ENCODE results near the gene NIBAN1. TPM values are rescaled to one million over a fixed set of nuclear protein-coding genes. Genes with fewer than 3 reads are reported as not detected.

Gene NIBAN1
- total and polyA plus RNA-seq, 2 of the 8 experiments (the other 6 are each of a cell fraction or from before 2014, with no cell fraction given), result 5.7 to 15.2 TPM

DNA sequence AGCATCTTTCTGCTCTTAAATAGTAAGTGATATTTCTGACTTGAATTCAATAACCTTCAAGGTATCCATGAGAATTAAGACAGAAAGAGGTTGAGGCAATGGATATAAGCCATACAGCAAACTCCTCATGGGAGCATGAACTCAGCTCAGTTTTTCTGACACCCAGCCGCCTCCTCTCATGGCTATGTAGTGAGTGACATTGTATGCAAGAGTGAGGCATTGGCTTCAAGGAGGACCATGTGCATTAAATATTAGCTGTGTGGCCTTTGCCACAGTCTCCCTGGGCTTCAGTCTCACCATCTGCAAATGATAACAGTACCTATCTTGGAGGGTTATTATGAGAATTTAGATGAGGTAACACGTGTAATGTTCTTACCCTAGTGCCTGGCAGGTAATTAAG lies 23.4 kb downstream of the NIBAN1 start:
- Histone ChIP-seq H3K9ac (replicated peaks in 1 of 4; ENCODE audit: extremely low read depth in 1 of 4, low read depth in 3 of 4, low read length in 3 of 4) (no peak overlapping the region), H3K79me1 (ENCODE audit: low read depth, low read length) (no peaks in the 10 kb centered on the region), H2BK20ac (ENCODE audit: low read length) (no peak overlapping the region), H4K91ac (replicated peaks; ENCODE audit: insufficient read length, low read length) (no peak overlapping the region), H2BK15ac (ENCODE audit: low read length) (no peak overlapping the region), H3K23me2 (ENCODE audit: low read depth, low read length) (no peaks in the 10 kb centered on the region), H2AK5ac (ENCODE audit: low read depth, low read length) (no peak overlapping the region), H3K9me3 (ENCODE audit: insufficient read depth in 2 of 2, low read depth in 1 of 2, low read length in 1 of 2) (no peaks in the 10 kb centered on the region), H3K27me3 (replicated peaks in 1 of 4; ENCODE audit: control insufficient read depth in 3 of 4, extremely low read depth in 1 of 4, insufficient read depth in 3 of 4, low read length in 3 of 4) (no peaks in the 10 kb centered on the region), H3K18ac (ENCODE audit: extremely low read depth, low read length) (no peak overlapping the region), H3K23ac (ENCODE audit: insufficient read length) (no peak overlapping the region), H3K14ac (ENCODE audit: insufficient read length) (no peak overlapping the region), H4K5ac (ENCODE audit: insufficient read length, low read depth, low read length) (no peak overlapping the region), H3K4me2 (ENCODE audit: insufficient read depth in 1 of 2, low read depth in 2 of 2, low read length in 2 of 2) (no peak overlapping the region), H4K8ac (ENCODE audit: extremely low read depth, insufficient read depth, low read length) (no peak overlapping the region), H3K36me3 (ENCODE audit: control insufficient read depth in 2 of 4, insufficient read depth in 4 of 4, low read length in 3 of 4) (no peaks in the 10 kb centered on the region), H3K4me3 (ENCODE audit: extremely low read depth in 1 of 4, insufficient read depth in 2 of 4, low read depth in 3 of 4, low read length in 4 of 4) (no peak overlapping the region), H2BK120ac (replicated peaks; ENCODE audit: low read depth, low read length) (no peak overlapping the region), H3K27ac (ENCODE audit: low read depth, low read length) (no peak overlapping the region), H2BK12ac (ENCODE audit: low read depth, low read length) (no peak overlapping the region), H3K4me1 (replicated peaks in 1 of 4; ENCODE audit: control insufficient read depth in 3 of 4, insufficient read depth in 4 of 4, low read length in 3 of 4) (peaks cover 0 to 3% (median 0%) of the 10 kb centered on the region in 4 experiments; a peak in 1 of 7 replicates), H2BK5ac (ENCODE audit: low read depth, low read length) (no peak overlapping the region), H2AFZ (ENCODE audit: low read length) (no peak overlapping the region), H3K56ac (replicated peaks; ENCODE audit: insufficient read length, low read depth, low read length) (no peak overlapping the region), H3K79me2 (ENCODE audit: control insufficient read depth in 1 of 2, insufficient read depth in 2 of 2, low read length in 2 of 2) (peaks cover 0 to 3% of the 10 kb centered on the region in 2 experiments; a peak in 1 of 4 replicates), H3K4ac (replicated peaks; ENCODE audit: insufficient read length, low read depth, low read length) (no peak overlapping the region), H4K20me1 (replicated peaks in 1 of 2; ENCODE audit: control insufficient read depth in 1 of 2, insufficient read depth in 2 of 2, low read length in 2 of 2) (no peaks in the 10 kb centered on the region)
- TF ChIP-seq BRCA1 (IDR thresholded peaks at IDR 0.05; ENCODE audit: low read depth, low read length) (no peak), SP2 (IDR thresholded peaks at IDR 0.05; ENCODE audit: low read length) (no peak), CBX8 (IDR thresholded peaks at IDR 0.05; ENCODE audit: borderline replicate concordance, low read depth, low read length) (no peak), RAD21 (IDR thresholded peaks at IDR 0.05 in 1 of 2, conservative IDR thresholded peaks at IDR 0.05 in 1 of 2; ENCODE audit: low read depth in 2 of 2, low read length in 2 of 2) (no peak), CHD1 (IDR thresholded peaks at IDR 0.05; ENCODE audit: low read depth, low read length) (no peak)
- 95% methylated on average over 2 of the region's 2 CpGs; no CpG with 5 or more reads in 1 of the 2 experiments for WGBS, 2 experiments (ENCODE audit: extremely low coverage in 1 of 2, insufficient coverage in 1 of 2, insufficient read length in 1 of 2, insufficient replicate concordance in 2 of 2, low coverage in 1 of 2, low lambda C conversion rate in 2 of 2, missing lambda C conversion rate in 1 of 2)
- ChIA-PET POLR2A (ENCODE audit: partially characterized antibody) (interaction anchor here (0.7 to 1.2 kb wide), 3 partner anchors 9 to 23 kb away, joined by 3 to 7 read pairs (median 5); partner anchors contain the start of gene NIBAN1), CTCF (ENCODE audit: partially characterized antibody) (interaction anchor here (0.7 to 2.0 kb wide), 4 partner anchors 13 to 145 kb away, joined by 3 to 6 read pairs (median 4); no protein-coding TSS in a partner anchor)
- DNase-seq (ENCODE audit: low read depth in 1 of 2, low spot score in 2 of 2) (no peak), FAIRE-seq (no peak)
